ENCODE measurements around the gene ACVR2A.

ACVR2A gene

GRCh38 chr2:147847746-147848391 lies 3.0 kb downstream of the ACVR2A start:
- Histone ChIP-seq H3K9me3 (ENCODE audit: insufficient read depth, low read length) (no peaks in the 10 kb centered on the region), H3K27ac (ENCODE audit: low read length) (no peak overlapping the region), H2AFZ (ENCODE audit: low read depth, low read length) (no peak overlapping the region), H3K4me1 (ENCODE audit: low read length) (peaks cover 14% of the 10 kb centered on the region), H3K36me3 (replicated peaks; ENCODE audit: low read depth, low read length) (no peaks in the 10 kb centered on the region), H3K9ac (ENCODE audit: low read length) (no peak overlapping the region), H3K79me2 (ENCODE audit: low read length) (peaks cover 5% of the 10 kb centered on the region; the same call in 1 of the 2 replicates), H3K27me3 (ENCODE audit: low read depth, low read length) (0 out of 2 replicates have a peak, but pooled peaks cover 3% of the 10 kb centered on the region), H3K4me3 (ENCODE audit: low read length) (no peak overlapping the region), H4K20me1 (ENCODE audit: insufficient read depth, low read length) (no peaks in the 10 kb centered on the region), H3K4me2 (ENCODE audit: low read length) (no peak overlapping the region)
- TF ChIP-seq EZH2phosphoT487 (IDR thresholded peaks at IDR 0.05; ENCODE audit: low read depth) (no peak), CTCF (IDR thresholded peaks at IDR 0.05; ENCODE audit: low read depth, low read length) (no peak)

DNA sequence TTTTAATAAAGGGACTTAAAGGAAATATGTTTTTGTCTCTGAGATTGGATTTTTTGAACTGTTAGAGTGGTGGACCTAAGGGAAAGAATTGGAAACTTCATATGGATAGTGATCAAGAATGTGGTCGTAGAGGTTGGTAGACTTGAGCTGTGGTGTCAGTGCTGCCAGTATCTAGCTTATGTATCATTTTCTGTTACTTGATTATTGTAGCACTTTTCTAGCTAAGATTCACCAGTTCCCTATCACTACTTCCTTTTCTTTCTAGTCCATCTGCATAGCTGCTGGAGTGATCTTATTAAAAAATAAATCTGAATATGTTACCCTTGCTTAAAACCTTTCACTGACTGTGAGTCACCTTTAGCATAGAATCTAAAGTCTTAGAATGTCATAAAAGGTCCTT lies 6.0 kb downstream of the ACVR2A start:
- Histone ChIP-seq H3K4me2 (ENCODE audit: low read length) (no peak overlapping the region), H3K79me2 (ENCODE audit: low read length) (peaks cover 5% of the 10 kb centered on the region; the same call in 1 of the 2 replicates), H3K27ac (ENCODE audit: low read length) (no peak overlapping the region), H4K20me1 (ENCODE audit: insufficient read depth, low read length) (no peaks in the 10 kb centered on the region), H3K4me3 (ENCODE audit: low read length) (no peak overlapping the region), H3K9ac (ENCODE audit: low read length) (no peak overlapping the region), H3K27me3 (ENCODE audit: low read depth, low read length) (no peaks in the 10 kb centered on the region), H3K36me3 (replicated peaks; ENCODE audit: low read depth, low read length) (no peaks in the 10 kb centered on the region), H3K9me3 (ENCODE audit: insufficient read depth, low read length) (no peaks in the 10 kb centered on the region), H3K4me1 (ENCODE audit: low read length) (peaks cover 14% of the 10 kb centered on the region), H2AFZ (ENCODE audit: low read depth, low read length) (no peak overlapping the region)
- TF ChIP-seq CTCF (IDR thresholded peaks at IDR 0.05; ENCODE audit: low read depth, low read length), result no peak
- no peak for TF ChIP-seq EZH2phosphoT487 (IDR thresholded peaks at IDR 0.05; ENCODE audit: low read depth)

DNA sequence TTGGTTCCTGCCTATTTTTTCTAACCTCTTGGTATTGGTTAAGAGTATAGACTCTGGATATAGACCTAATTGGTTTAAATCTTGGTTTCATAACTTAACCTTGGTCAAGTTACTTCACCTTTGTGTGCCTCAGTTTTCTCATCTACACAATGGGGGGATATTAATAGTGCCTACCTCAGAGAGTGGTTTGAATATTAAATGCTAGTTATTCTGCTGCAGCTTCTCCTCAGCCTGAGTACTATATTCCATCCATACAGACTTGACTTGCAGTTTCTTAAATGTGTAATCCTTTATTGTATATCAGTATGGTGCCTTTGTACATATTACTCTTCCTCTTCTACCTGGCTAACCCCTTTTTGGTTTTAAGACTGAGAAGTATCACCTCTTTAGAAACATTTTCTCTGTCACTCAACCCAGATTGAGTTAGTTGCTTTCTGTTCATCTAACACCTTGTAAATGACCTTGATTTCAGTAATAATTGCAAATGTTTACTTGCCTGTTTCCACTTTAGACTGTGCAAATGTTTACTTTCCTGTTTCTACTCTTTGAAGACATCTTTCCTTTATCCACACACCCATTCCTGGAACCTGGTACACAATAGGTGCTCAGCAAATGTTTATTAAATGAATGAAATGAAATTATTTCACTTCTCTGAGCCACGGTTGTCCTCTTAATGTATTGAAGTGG lies 6.6 kb downstream of the ACVR2A start:
- H4K20me1 ChIP-seq (ENCODE audit: insufficient read depth, low read length), result no peaks in the 10 kb centered on the region
- H3K4me1 ChIP-seq (ENCODE audit: low read length), result peaks cover 10% of the 10 kb centered on the region
- TF ChIP-seq CTCF (IDR thresholded peaks at IDR 0.05; ENCODE audit: low read depth, low read length) (no peak), EZH2phosphoT487 (IDR thresholded peaks at IDR 0.05; ENCODE audit: low read depth) (no peak)
- H3K9me3 ChIP-seq (ENCODE audit: insufficient read depth, low read length), result no peaks in the 10 kb centered on the region
- H3K4me2 ChIP-seq (ENCODE audit: low read length), result no peak overlapping the region
- H3K79me2 ChIP-seq (ENCODE audit: low read length), result peaks cover 4% of the 10 kb centered on the region; the same call in 1 of the 2 replicates
- H3K27me3 ChIP-seq (ENCODE audit: low read depth, low read length), result no peaks in the 10 kb centered on the region
- H3K9ac ChIP-seq (ENCODE audit: low read length), result no peak overlapping the region
- H3K36me3 ChIP-seq (replicated peaks; ENCODE audit: low read depth, low read length), result no peaks in the 10 kb centered on the region
- no peak overlapping the region for H2AFZ ChIP-seq (ENCODE audit: low read depth, low read length)
- H3K27ac ChIP-seq (ENCODE audit: low read length), result no peak overlapping the region
- H3K4me3 ChIP-seq (ENCODE audit: low read length), result no peak overlapping the region

GRCh38 chr2:147854557-147855134 lies 9.8 kb downstream of the ACVR2A start:
- Histone ChIP-seq H3K9ac (ENCODE audit: low read length) (no peak overlapping the region), H3K79me2 (ENCODE audit: low read length) (no peaks in the 10 kb centered on the region), H3K36me3 (replicated peaks; ENCODE audit: low read depth, low read length) (no peaks in the 10 kb centered on the region), H3K9me3 (ENCODE audit: insufficient read depth, low read length) (no peaks in the 10 kb centered on the region), H3K27me3 (ENCODE audit: low read depth, low read length) (no peaks in the 10 kb centered on the region), H3K4me1 (ENCODE audit: low read length) (no peaks in the 10 kb centered on the region), H3K4me3 (ENCODE audit: low read length) (no peak overlapping the region), H3K4me2 (ENCODE audit: low read length) (no peak overlapping the region), H4K20me1 (ENCODE audit: insufficient read depth, low read length) (no peaks in the 10 kb centered on the region), H2AFZ (ENCODE audit: low read depth, low read length) (no peak overlapping the region), H3K27ac (ENCODE audit: low read length) (no peak overlapping the region)
- TF ChIP-seq EZH2phosphoT487 (IDR thresholded peaks at IDR 0.05; ENCODE audit: low read depth) (no peak), CTCF (IDR thresholded peaks at IDR 0.05; ENCODE audit: low read depth, low read length) (no peak)

Measured in OCI-LY3 (cell line).